MV-4-11 (cell line): Measurements from ENCODE around the gene GHR.

Experiments used
- DNase-seq: peaks from one replicate; lab custom pipeline; 2025; lab: John Stamatoyannopoulos, UW

Gene GHR

DNA sequence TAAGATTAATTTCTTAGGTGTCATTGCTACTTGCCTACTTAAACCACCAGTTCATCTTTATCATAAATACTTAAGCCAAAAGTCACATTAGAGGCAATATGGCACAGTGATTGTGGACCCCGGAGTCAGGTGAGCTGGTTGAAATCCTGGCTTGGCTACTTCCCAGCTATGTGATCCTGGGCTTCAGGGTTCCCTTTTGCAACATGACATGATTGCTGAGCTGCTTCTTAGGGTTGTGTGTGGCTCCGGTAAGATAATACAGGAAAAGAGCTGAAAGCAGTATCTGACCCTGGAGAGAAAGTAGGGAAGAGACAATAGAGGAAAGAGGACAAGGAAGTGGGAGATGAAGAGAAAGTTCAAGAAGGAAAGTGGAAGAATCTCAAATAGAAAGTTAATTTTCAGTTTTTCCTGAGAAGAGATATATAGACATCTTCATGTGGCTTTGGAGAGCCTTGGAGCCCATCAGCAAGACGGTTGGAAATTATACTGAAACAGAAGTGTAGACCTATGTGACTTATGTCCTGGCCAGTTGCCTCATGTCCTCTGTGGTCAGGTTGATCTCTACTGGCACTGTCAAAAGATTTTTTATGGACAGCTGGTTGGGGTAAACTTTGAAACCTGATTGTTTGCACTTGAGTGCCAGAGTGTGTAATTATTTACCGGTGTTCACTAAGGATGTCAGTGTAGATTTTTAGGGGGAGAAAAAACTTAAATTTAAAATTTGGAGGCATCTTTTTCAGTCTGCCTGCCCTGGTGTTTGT is 93.2 kb downstream of the GHR start:
- no peak for DNase-seq

DNA sequence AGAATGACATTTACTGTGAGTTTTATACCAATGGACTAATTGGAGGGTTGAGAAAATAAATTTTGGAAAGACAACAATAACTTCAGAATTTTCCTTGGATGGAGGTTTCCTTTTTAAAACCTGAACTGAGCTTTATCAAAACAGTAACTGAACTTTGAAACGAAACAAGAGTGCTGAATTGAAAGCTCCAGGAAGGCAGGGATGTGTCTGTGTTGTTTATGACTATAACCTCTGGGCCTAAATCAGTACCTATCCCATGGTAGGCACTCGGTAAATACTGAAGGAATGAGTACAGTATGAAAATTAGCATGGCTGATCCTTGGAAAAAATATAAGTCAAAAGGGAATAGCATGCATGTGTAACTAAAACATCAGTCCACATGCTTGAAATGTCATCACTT is 93.9 kb downstream of the GHR start:
- DNase-seq, result no peak

- no peak for DNase-seq
These were observed 95.5 kb downstream of the GHR start for GRCh38 chr5:42518595-42519221.

GRCh38 chr5:42520203-42520602 is 97.0 kb downstream of the GHR start:
- no peak for DNase-seq

GRCh38 chr5:42520957-42521356 is 97.7 kb downstream of the GHR start:
- DNase-seq, result no peak

DNA sequence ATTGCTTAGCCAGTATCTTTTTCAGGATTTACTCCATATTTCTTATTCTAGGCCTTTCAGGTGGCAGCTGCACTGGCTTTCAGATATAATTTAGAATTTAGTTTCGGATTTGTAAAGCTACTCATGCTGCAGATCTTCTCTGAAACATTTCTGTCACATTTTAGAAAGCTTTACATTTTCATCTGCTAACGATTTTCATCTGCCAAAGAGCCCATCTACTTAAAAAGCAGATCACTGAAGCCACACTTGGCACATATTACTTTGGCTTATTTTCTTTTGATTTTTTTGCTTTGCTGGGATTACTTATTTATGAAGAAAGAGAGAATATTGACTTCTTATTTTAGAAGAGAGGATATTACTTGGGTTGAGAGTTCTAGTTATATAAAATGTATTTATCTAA is 98.2 kb downstream of the GHR start:
- no peak for DNase-seq

- no peak for DNase-seq
These were observed 99.5 kb downstream of the GHR start for GRCh38 chr5:42522783-42523182.

DNA sequence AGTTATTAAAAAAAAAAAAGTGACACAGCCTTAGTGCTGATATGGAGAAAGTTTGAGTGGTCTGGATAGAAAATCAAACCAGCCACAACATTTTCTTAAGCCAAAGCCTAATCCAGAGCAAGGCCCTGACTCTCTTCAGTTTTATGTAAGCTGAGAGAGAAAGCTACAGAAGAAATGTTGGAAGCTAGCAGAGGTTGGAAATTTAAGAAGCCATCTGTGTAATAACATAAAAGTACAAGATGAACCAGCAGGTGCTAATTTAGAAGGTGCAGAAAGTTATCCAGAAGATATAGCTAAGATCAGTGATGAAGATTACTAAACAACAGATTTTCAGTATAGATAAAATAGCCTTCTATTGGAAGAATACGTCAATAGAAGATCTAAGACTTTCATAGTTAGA is 102.9 kb downstream of the GHR start:
- no peak for DNase-seq

GRCh38 chr5:42531611-42532010 is 108.4 kb downstream of the GHR start:
- no peak for DNase-seq

- DNase-seq, result no peak
These were observed 118.9 kb downstream of the GHR start for GRCh38 chr5:42542106-42542505.

GRCh38 chr5:42543774-42544173 is 120.5 kb downstream of the GHR start:
- no peak for DNase-seq

DNA sequence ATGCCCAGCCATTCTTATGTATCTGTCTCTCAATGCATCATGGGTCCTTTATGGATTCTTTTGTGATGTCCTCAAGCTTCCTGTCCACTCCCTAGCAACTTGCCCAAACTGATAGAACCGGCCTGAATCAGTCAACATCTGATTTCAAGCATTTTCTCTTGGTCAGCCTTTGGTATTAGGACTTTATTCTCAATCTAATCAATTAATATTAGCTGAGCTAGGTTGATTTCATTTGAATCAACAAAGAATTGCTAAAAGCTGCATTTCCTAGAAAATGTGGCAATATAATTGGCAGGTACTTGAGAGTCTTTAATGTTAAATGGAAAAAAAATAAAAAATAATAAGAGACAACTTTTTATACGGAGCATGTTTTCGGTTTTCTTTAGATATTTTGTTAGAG is 121.8 kb downstream of the GHR start:
- no peak for DNase-seq

- peak; percentile 8 for DNase-seq
These were observed 123.9 kb downstream of the GHR start for GRCh38 chr5:42547141-42547540.

GRCh38 chr5:42547894-42548293 is 124.7 kb downstream of the GHR start:
- no peak for DNase-seq

GRCh38 chr5:42552597-42552996 is 129.4 kb downstream of the GHR start:
- DNase-seq, result no peak

- DNase-seq, result no peak
These were observed 130.2 kb downstream of the GHR start for GRCh38 chr5:42553461-42553860.

DNA sequence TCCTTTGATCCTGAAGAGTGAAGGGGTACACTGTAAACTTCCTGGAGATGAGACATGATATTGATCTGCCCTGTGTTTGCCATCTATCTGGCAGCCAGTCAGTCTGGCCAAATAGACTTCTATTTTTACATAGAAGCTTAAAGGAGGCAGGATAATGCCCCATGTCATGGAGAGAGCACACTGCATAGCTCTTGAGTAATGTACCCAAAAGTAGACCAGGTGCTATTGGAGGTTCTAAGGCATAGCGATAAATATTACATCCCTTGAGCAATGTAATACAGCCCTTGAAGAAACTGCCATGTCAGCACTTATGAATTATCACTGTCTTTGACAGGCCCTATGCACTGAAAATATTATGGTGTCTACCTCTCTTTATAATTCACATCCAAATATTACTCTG is 131.8 kb downstream of the GHR start:
- no peak for DNase-seq

- no peak for DNase-seq
These were observed 132.6 kb downstream of the GHR start for GRCh38 chr5:42555797-42556196.

DNA sequence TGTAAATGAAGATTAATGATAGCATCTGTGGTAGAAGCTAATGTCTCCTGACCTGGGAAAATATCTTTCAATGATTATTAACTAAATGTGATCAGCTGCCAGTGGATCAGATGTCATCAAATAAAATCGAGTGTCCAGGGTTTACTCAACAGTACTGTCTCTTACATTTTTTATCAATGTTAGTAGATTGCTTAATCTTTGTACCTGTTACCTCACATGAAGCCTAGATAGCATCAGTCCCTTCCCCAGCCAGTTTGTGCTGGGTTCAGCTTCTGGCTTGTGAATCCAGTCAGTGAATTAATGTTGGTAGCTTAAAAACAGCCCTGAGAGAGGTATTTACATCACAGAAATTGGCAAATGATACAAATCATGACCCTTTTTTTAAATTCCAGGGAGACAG is 134.4 kb downstream of the GHR start:
- DNase-seq, result no peak

- DNase-seq, result no peak
These were observed 138.4 kb downstream of the GHR start for GRCh38 chr5:42561656-42562055.

DNA sequence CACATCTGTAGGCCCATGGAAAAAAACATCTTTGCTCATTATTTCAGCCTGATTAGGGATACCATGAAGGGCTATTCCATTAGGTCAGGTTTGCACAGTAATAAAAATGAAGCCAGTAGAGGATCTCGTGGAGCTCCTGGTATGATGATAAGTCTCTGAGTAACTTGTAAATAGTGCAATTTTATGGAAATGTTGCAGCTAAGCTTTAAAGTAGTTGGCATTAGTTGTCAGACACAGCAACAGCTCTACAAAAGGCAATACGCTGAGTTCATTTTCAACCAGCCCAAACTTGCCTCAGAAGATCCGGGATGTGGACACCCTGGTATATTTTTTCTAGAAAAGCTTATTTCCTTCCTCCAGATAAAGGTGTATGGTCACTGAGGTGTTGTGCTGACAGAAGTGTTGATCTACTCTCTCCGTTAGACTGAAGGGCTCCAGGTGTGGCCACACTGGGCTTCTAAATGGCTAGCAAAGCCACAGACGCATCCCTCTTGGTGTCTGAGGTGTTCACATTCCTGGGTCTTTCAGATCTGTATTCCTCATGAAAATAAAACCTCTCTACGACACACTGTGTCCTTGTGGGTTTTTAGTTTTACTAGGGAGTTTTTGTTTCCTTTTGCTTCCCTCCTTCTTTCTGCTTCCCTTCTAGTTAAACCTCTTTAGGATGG is 141.6 kb downstream of the GHR start:
- no peak for DNase-seq

GRCh38 chr5:42566652-42567295 is 143.5 kb downstream of the GHR start:
- no peak for DNase-seq

DNA sequence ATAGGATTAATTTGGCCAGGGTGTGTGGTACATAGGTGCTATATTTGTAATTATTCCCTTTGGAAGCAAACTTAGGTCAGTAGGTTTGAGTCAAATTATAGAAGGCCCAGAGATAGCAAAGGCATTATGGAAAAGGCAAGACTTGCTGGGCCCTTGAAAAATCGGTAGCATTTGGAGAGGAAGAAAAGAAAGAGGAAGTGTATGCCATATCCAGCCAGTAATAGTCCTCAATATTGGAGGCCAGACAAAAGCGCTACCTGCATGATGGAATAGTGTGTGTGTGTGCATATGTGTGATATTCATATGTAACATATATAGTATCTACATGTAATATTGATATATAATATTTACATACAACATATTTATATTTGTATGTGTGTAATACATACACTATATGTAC is 146.1 kb downstream of the GHR start:
- no peak for DNase-seq
